ENCODE measurements around the gene PRMT3.

DNA sequence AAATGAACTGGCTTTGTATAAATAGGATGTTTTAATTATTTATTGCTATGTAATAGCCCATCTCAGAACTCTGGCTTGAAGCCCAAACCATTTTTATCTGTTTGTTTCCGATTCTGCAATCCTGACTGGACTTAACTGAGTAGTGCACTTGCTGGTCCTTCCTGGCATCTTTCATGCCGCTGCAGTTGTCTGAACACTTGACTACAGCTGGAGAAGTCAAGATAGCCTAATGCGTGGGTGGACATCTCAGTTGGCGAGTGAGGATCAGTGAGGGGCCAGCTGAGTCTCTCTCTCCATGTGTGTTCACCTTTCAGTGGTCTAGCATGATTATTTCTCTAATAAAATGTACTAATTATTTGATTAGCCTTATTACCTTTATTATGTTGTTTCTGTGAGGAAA is 105.8 kb downstream of the PRMT3 start:
- TF ChIP-seq, protein P1, sequence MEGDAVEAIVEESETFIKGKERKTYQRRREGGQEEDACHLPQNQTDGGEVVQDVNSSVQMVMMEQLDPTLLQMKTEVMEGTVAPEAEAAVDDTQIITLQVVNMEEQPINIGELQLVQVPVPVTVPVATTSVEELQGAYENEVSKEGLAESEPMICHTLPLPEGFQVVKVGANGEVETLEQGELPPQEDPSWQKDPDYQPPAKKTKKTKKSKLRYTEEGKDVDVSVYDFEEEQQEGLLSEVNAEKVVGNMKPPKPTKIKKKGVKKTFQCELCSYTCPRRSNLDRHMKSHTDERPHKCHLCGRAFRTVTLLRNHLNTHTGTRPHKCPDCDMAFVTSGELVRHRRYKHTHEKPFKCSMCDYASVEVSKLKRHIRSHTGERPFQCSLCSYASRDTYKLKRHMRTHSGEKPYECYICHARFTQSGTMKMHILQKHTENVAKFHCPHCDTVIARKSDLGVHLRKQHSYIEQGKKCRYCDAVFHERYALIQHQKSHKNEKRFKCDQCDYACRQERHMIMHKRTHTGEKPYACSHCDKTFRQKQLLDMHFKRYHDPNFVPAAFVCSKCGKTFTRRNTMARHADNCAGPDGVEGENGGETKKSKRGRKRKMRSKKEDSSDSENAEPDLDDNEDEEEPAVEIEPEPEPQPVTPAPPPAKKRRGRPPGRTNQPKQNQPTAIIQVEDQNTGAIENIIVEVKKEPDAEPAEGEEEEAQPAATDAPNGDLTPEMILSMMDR (IDR thresholded peaks at IDR 0.05; ENCODE audit: low read length), result no peak
- TF ChIP-seq EZH2phosphoT487 (IDR thresholded peaks at IDR 0.05; ENCODE audit: low read length), result no peak
